CD4-positive, alpha-beta T cell treated with Interleukin-10 for 1 hour (primary cell): ENCODE measurements around the gene ZDHHC12.

ENCODE experiments used
- DNase-seq: peaks from one replicate; pipeline ENCODE4 v3.0.0-alpha.2; 2020

Gene ZDHHC12

DNA sequence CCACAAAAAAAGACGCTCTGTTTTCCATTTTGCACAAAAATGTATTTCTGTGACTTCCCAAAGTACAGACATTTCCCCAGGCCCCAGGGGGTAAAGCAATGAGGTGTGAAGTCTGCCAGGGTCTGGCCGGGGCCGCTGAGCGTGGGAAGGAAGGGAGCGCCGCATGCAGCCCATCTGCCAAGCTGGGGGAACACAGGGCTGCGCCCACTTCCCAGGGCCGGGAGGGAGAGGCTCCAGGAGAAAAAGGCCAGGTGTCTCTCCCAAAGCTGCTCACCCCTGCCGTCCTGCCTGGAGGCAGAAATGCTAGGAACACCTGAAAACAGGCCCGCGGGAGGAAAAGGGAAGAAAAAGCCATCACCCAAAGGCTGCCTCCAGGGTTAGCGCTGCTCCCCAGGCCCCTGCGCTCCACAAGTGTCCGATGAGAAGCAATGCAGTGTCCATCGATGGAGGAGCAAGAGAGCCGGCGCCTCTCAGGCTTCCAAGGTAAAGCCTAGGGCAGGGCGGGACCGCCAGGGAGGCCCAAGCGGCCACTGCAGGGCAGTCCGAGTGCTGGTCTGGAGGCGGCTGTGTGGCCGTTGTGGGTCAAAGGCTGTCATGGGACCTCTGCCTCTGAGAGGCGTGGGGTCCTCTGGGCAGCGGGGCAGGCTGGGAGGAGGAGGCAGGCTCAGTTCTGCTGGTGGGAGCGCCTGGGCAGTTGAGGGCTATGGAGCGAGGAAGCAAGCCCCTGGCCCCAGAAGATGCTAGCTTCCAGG, 6.0 kb upstream of the ZDHHC12 start:
- no peak for DNase-seq

DNA sequence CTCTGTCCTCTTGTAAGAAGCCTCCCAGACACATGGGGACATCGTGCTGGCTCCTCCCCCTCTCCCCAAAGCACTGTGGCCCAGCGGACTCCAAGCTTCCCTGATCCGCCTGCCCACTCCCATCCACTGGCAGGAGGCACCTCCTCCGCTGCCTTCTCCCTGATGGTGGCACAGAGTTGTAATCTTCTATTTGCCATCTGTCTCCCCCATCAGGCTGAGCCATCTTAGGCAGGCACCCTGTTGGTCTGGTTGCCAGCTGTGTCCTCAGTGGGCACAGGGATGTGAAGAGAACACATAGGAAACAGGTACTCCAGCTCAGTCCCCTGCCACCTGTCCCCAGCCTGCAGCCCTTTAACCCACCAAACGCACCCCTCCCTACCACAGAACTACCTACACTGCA, 5.4 kb upstream of the ZDHHC12 start:
- no peak for DNase-seq

DNA sequence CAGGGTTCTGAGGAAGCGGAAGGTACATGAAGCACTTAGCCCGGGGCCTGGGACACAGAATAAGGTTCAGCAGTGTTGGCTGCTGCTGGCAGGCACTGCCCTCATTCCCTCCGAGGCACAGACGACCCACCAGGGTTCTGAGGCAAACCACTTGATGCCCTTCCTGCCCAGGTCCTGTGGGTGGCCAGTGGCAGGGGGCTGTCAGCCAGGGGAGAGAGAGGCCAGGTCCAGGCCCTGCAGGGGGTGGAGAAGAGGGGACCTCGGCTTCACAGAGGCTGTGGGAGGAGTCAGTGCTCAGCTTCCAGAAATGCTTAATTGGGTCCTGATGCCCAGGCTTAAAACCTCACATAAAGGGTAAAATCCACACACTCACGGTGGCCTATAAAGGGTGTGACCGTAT, 4.4 kb upstream of the ZDHHC12 start:
- no peak for DNase-seq

DNA sequence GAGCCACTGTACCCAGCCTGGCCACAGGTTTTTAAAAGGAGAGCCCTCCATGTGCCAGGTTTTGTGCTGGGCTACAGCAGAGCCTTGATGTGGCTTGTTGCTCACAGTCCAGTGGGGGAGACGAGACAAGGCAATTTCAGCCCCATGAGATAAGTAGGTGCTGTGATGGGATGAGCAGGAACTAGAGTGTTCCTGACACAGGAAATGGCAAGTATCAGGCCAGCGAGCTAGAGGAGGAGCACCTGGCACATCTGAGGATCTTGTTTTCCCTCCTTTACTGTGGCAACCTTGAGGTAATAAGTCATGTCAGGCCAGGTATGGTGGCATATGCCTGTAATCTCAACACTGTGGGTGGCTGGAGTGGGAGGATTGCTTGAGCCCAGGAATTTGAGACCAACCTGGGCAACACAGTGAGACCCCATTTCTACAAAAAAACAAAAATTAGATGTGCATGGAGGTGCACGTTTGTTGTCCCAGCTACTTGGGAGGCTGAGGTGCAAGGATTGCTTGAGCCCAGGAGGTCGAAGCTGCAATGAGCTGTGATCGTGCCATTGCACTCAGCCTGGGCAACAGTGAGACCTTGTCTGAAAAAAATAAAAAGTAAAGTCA, 3.8 kb upstream of the ZDHHC12 start:
- DNase-seq, result no peak

DNA sequence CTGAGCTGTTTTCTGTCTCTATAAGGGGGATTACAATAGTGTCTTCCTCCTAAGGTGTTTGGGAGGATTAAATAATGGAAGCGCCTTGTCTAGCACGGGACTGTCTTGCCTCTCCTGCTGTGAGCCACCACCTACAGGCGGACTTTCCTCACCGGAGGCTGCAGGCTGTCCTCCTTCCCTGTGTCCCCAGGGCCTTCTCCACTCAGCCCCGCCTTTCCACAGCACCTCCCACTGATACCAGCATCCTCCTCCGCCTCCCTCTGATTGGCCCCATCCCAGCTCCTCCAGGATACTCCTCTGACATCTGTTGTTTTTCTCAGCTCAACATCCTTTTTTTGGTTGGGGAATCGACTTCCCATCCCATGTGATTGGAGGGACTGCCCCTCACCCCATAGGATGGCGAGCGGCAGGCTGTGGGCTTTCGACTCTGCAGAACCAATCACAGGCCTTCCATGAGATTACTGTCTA, 851 bp upstream of the ZDHHC12 start:
- peak; percentile 52 for DNase-seq

DNA sequence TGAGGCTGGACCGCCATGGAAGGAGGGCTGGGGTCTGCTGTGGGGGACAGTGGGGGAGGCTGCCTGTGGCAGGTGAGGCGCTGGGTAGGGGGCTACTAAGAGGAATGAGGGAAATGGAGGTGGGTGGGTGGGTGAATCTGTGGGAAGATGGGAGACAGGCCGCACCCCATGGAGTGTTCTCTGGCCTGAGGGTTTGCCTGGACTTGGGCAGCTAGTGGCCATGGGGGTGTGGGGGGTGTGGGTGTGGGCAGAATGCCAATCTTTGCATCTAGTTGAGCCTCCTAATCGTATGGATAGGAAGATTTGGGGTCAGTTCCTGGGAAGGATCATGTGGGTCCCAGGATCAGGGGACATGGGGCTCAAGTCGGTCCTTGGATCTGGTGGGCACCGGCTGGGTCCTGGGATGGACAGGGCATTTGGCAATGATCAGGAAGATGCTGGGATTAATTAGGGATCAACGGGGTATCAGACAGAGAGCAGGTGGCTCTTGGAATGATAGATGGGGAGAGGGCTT, 518 bp downstream of the ZDHHC12 start:
- DNase-seq, result peak; percentile 8

DNA sequence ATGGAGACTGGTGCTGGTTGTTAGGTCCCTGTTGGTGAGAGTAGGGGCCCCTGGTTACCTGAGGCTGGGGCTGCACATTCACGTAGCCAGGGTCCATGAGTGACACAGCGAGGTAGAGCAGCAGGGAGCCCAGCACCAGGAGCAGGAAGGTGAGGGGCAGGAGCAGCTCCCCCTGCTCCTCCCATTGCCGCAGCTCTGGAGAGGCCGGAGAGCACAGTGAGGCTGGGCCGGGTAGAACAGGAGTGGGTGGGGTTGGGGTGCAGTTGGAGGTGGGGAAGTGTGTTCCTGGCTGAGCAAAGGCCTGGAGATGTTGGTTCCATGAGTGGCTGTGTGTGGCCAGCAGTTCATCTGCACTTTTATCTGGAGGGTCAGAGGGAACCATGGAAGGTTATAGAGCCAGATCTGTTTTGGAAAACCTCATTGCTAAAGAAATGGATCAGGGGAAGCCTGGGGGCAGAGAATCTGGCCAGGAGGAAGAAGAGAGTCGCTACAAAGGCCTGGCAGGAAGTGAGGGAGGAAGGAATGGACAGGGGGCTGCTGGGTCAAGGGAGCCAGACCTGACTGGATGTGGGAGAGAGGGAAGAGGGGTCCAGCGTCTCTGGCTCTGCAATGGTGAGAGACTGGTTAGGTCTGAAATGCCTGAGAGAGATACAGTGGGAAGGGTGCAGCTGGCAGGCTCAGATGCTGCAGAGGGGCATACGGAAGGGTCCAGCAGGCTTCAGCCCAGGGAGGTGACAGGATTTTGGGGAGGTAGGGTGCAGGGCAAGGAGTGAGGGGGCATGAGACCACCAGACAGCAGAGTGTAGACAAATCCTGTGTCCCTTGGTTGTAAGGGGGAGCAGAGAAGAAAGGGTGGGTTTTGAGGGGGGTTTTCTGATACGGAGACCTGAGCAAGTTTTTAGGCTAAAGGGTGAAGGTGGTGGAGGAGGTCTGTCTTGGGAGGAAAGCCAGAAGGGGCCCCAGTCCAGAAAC, 1.3 kb downstream of the ZDHHC12 start:
- no peak for DNase-seq

DNA sequence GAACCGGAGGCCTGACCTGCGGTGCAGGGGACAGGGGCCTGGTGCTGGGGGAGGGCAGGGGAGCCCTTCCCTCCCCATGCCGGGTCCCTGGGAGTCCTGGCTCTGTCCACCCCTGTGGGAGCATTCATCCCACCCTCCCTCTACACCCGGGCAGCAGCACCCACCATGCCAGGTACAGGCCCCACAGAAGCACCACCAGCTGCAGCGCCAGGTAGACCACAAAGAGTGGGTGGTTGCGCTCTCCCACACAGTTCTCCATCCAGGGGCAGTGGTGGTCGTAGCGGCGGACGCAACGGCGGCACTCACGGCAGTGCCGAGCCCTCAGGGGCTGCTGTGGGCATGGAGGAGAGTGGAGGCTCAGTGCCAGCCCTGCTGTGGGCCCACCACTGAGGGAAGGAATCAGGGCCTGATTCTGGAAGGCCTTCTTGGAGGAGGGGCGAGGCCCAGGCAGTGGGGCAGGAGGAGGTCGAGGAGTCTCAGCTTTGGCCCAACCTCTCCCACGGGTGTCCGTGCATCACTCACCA, 2.4 kb downstream of the ZDHHC12 start:
- DNase-seq, result no peak

DNA sequence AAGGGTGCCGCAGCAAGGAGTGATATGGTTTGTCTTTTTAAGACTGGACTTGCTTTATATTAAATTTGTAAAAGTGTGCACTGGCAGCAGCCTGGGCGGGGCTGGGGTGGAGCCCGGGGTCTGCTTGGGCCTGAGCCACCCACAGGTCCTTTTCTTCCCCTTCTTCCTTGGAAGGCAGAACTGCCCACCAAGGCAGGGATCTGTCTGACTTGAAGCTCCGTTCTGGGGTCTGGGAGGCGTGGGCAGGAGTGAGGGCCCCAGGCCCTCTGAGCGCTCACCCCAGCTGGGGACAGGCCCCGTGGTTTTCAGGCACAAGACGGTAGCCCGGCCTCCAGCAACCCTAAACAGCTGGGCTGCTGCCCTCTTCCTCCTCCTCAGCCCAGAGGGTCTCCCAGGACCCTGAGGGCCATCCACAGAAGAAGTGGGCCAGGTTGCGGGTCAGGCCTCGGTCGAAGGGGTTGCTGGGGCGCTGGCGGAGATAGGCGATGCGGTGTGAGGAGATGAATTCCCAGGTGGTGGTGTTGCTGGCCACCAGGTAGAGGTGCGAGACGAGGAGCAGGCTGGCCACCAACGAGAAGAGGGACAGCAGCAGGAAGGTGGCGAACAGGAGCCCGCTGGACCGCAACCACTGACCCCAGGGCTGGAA, 3.0 kb downstream of the ZDHHC12 start:
- no peak for DNase-seq

DNA sequence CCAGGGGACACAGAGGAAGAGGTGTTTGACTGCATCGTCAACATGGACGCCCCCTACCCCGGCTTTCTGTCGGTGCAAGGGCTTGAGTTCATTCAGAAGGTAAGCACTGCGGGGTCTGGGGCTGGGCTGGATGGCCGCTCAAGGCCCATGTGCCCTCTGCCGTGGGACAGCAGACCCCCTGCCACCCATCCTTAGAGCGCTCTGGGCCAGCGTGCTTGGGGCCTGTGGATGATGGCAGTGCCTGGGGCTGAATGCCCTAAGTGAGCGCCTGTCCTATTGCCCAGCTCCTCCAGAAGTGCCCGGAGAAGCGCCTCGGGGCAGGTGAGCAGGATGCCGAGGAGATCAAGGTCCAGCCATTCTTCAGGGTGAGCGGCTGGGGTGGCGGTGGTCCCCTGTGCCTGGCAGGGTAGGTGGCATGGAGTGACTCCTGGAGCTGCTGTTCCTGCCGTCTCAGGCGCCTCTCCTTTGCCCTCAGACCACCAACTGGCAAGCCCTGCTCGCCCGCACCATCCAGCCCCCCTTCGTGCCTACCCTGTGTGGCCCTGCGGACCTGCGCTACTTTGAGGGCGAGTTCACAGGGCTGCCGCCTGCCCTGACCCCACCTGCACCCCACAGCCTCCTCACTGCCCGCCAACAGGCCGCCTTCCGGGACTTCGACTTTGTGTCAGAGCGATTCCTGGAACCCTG, 3.9 kb downstream of the ZDHHC12 start:
- no peak for DNase-seq

DNA sequence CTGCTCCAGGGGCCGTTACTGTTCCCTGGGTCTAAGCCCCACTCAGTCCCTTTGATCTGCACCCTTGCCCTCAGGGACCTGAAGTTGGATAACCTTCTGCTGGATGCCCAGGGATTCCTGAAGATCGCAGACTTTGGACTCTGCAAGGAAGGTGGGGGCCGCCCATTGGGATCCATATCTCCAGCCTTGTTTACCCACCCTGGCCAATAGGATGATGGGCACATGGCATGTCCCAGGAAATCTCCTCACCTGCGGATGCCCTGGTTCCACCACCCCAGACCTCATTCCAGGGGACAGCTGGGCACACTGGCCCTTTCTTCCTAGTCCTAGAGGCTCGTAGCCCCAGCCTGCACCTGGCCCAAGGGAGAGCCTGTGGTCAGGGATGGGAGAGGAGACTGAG, 5.5 kb downstream of the ZDHHC12 start:
- no peak for DNase-seq

DNA sequence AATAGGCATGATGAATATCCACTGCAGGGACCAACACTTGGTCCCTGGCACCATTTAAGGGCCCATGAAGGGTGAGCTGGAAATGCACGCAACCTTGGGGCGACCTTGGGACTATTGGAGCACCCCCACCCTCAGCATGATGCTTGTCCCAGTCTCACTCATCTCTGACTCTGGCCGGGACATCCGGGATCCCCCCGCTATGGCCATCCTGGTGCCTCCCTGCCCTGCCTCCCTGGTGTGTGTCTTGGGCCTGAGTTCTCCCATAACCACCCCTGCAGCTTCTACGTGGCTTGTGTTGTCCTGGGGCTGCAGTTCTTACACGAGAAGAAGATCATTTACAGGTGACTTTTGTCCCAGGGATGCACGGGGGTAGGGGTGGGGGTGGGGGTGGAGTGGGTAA, 5.9 kb downstream of the ZDHHC12 start:
- no peak for DNase-seq

DNA sequence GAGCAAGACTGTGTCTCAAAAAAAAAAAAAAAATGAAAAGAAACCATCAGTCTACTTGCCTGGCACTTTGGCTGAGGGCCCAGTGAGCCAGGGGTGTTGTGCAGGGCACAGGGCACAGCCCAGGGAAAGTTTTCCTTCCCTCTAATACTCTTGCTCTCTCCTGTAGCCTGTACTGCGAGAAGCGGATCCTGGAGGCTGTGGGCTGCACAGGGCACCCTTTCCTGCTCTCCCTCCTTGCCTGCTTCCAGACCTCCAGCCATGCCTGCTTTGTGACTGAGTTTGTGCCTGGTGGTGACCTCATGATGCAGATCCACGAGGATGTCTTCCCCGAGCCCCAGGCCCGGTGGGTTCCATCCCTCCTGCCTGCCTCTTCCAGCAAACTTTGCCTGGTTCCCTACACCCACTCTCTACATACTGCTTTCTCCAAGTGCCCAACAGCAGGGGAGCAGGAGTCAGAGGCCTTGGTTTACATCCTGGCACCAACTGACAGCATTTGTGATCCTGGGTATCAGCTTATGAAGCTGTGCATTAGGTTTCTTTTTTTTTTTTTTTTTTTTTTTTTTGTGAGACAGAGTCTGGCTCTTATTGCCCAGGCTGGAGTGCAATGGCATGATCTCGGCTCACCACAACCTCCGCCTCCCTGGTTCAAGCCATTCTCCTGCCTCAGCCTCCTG, 7.2 kb downstream of the ZDHHC12 start:
- DNase-seq, result no peak

DNA sequence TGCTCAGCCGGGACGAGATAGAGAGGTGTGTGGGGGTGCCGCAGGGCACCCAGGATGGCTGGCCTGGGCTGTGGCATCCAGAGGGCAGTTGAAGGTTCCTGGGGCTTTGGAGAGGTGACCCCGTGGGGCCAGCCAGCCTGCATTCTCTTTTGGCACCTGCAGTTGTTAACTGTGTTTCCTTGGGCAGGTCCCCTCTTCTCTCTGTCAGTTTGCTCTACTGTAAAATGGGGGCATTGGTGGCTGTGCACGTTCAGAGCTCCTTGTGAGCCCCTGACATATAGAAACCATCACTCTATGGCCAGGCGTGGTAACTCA, 8.5 kb downstream of the ZDHHC12 start:
- DNase-seq, result no peak

DNA sequence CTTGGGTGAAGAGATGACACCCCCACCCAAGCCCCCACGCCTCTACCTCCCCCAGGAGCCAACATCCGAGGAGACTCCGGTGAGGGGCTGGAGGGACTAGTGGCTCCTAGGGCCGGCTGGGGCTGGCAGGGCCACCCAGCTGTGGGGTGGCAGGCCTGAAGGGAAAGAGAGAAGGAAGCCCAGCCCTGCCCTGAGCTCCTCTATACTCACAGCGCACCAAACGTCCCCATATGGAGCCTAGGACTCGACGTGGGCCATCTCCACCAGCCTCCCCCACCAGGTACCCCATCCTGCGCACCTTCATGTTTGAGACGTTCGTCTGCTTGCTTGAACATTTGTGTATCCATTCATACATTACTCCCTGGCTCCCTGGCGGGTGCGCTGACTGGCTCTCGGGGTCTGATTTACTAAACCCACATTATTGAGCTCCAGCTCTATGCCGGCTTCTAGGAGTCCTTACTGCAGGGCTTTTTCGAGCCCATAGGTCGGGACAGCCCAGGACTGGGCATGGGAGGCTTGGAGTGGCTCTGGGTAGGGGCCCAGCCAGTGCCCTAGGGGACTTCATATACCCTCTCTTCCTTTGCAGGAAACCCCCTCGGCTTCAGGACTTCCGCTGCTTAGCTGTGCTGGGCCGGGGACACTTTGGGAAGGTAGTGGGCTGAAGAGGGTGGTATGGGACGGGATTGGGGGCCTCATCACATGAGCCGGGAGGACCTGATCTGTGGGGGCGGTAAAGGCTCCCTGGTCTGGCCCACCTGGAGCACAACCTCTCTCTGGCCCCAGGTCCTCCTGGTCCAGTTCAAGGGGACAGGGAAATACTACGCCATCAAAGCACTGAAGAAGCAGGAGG, 9.1 kb downstream of the ZDHHC12 start:
- no peak for DNase-seq

DNA sequence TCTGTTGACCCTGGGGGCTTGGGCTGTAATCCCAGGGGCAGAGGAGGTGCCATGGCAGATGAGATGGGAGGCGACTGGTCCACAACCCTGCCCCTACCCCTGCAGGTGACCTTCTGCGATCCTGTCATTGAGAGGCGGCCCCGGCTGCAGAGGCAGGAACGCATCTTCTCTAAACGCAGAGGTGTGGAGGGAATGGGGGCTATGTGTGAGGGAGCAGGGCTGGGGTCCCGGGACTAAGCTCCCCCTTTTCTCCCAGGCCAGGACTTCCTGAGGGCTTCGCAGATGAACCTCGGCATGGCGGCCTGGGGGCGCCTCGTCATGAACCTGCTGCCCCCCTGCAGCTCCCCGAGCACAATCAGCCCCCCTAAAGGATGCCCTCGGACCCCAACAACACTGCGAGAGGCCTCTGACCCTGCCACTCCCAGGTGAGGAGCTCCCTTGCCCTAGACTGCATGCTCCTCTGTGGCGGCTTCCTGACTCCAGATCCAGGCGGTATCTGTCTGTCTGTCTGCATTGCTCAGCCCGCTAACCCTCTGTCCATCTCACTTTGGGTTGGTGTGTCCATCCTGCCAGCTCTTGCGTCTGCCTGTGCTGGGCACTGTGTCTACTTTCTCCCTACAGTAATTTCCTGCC, 9.9 kb downstream of the ZDHHC12 start:
- no peak for DNase-seq

DNA sequence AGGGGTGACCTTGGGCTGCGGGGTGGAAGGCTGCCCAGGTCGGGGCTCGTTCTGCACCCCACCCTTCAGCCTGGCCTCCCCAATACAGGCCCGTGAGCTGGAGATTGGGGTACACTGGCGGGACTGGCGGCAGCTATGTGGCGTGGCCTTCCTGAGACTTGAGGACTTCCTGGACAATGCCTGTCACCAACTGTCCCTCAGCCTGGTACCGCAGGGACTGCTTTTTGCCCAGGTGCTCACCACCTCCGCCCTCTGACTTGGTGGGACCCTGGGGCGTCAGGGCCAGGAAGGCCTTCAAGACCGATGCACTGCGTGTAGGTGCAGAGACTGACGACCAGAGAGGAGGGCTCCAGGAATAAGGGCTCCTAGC, 10.5 kb downstream of the ZDHHC12 start:
- DNase-seq, result no peak

DNA sequence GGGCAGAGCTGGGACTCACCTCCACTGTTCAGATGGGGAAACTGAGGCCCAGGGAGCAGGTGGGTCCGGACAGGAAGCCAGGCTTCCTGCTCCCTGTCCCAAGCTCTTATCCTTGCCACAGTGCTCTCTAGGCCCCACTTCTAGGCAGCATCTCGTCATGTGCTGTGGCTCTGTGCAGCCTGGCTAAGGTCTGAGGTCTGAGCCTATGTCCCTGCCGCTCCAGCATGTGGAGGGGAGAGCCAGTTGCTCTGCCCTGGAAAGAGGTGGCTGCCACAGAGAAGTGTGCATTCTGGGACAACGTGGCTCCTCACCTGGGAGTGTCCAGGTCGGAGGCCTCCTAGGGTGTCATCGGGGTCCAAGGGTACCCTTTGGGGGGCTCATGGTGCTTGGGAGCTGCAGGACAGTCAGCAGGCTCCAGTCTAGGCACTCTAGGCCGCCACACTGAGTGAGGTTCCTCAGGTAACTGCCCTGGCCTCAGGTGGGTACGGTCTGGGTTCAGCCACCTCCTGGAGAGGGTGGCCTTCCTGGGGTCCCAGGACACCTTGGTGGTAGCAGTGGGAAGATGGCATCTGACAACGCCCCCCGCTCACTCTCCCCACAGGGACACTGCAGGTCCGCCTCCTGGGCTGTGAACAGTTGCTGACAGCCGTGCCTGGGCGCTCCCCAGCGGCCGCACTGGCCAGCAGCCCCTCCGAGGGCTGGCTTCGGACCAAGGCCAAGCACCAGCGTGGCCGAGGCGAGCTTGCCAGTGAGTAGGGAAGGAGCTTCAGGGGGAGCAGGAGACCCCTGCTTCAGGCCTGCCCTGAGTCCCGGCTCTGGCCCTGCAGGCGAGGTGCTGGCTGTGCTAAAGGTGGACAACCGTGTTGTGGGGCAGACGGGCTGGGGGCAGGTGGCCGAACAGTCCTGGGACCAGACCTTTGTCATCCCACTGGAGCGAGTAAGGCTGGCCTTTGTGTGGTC, 11.2 kb downstream of the ZDHHC12 start:
- no peak for DNase-seq

DNA sequence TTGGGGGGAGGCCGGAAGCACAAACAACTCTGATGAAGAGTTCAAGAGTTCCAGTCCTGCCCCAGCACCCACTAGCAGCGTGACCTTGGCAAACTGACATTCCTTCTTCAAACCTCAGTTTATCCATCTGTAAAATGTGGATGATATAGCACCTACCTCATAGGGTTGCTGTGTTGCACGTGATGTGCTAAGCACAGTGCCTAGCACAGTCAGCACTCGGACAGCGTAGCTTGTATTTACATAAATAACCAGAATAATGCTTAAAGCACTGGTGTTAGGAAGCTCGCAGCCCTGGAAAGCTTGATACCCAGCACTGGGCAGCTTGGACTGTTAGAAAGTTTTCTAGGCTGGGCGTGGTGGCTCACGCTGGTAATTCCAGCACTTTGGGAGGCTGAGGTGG, 16.5 kb downstream of the ZDHHC12 start:
- no peak for DNase-seq
